HG03575 (cell line): ENCODE results near the gene SLC38A2.
A peak's percentile ranks its signal among the peaks of the same experiment; 100 is the strongest.

Source experiments
- ATAC-seq: cut with Tn5 transposase; IDR thresholded peaks from one replicate; pipeline ENCODE4 v1.9.1; 2021; ENCODE audit not compliant: unreplicated experiment, insufficient number of reproducible peaks, low FRiP score; ENCODE audit errors: extremely low read depth

Gene SLC38A2

GRCh38 chr12:46380022-46380796 is 7.6 kb upstream of the SLC38A2 start:
- ATAC-seq: no peak

DNA sequence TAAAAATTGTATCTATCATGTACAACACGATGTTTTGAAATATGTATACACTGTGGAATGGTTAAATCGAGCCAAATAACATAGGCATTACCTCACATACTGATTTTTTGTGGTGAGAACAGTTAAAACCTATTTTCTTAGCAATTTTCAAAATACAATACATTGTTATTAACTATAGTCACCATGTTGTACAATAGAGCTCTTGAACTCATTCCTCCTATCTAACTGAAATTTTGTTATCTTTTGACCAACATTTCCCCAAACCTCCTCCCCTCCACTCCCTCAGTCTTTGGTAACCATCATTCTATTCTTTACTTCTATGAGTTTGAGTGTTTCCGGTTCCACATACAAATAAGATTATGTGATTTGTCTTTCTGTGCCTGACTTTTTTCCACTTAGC is 6.8 kb upstream of the SLC38A2 start:
- no peak for ATAC-seq

DNA sequence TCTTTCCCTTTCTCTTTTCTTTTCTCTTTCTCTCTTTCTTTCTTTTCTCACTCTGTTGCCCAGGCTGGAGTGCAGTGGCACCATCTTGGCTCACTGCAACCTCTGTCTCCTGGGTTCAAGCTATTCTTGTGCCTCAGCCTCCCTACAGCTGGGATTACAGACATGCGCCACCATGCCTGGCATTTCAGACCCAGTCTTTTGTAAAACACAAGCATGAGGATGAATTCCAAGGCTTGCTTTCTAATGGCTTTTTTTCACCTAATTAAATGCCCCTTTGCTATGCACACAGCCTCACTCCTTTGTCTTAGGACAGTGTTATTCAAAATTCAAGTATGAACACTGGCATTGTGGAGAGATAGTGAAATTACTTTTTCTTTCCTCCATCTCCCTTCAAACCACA is 6.0 kb upstream of the SLC38A2 start:
- no peak for ATAC-seq

DNA sequence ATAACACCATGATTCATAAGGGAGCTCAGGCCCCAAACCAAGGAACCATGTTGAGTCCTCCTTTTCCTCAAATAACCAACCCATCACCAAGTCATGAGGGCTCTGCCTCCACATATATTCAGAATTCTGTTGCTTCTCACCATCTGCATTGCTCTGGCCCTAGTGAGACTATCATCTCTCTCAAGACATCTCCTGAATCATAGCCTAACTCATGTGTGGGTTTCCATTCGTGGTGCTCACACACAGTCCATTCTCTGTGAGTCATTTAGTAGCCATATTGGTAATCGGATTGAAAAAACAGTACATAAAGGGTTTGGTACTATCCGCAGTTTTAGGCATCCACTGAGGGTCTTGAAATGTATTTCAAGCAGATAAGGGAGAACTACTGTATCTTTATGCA is 5.1 kb upstream of the SLC38A2 start:
- ATAC-seq: no peak

DNA sequence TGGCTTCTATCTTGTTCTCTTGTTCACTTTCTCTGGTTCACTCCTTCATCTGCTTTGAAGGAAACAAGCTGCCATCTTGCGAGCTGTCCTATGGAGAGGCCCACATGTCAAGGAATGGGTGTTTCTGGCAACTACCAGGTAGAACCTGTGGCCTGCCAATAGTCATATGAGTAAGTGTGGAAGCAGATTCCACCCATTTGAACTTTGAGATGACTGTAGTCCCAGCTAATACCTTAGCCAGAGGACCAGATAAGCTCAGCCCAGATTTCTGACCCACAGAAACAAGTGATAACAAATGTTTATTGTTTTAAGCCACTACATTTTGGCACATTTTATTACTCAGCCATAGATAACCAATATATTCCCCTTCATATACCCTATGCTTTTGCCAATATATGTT is 4.0 kb upstream of the SLC38A2 start:
- ATAC-seq: no peak

DNA sequence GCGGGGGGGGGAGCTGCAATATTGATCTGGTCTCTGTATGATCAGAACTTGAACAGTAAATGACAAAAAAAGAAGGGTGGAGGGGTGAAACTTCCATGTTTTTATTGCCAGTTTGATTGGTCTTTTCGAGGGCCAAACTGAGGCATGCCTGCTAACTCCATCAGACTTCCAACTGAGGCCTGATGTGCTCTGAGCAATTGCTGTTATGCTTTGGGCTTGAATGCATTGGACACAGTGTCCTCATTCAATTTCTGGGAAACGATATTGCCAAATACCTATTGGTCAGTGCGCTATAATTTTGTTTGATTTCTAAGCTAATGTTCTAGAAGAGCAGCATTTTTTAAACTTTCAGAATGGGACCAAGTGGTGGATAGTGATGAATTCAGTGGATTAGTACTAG is 2.1 kb upstream of the SLC38A2 start:
- no peak for ATAC-seq

DNA sequence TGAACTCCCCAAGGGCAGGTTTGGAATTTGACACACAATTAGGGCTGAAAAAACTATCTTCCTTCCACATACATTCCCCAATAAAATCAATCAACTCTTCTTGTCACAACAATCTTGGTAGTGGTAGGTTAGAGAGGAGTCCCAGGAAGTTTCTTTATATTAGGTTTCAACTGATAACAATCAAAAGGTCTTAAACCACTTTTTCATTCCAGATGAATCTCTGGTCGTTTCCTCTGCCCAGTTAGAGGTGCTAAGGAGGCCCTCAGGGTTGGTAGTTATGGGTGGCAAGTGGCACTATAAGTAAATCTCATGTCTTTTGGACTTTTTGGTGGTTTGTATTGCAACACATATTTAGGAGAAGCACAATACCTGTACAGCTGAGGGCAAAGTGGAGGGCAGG is 1.7 kb upstream of the SLC38A2 start:
- ATAC-seq: no peak

- no peak for ATAC-seq
Measured at GRCh38 chr12:46373301-46374296, 1.0 kb upstream of the SLC38A2 start.

DNA sequence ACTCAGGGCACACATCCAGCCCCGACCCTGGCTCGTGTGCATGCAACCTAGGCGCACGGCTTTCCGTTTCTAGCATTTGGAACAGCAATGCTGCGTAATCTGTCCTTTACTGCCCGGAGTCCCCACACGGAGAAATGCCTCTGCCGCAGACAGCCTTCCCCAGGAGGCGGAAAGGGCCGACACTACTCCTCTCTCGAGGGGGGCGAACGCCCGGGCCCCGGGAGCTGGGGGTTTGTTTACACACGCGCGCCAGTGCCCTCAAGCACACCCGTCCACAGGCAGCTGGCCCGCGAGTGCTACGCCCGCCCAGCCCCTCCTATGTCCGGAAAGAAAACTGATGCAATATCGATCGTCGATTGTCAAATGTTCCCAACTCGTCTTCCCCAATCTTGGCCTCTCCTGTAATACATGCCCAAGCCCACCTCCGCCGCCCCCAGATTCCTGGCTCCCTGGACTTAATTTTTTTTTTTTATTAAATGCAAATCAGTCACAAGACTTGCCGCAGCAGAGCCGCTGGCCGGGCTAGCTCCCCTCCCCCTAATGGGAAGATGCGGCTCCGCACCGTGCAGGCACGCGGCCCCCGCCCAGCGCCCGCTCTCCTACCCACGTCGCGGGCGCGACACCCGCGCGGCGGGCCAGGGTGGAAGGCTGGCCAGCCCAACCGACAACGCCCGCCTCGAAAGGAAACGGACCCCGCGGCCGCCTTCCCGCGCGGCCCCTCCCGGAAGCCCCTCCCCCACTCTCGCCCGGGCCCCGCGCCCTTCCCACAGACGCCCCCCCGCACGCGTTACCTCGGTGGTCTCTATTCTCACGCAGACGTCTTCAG is 642 bp downstream of the SLC38A2 start:
- no peak for ATAC-seq

- ATAC-seq: peak; percentile 30
Measured at GRCh38 chr12:46370792-46371717, 1.5 kb downstream of the SLC38A2 start.

- ATAC-seq: no peak
Measured at GRCh38 chr12:46370380-46370734, 2.2 kb downstream of the SLC38A2 start.

DNA sequence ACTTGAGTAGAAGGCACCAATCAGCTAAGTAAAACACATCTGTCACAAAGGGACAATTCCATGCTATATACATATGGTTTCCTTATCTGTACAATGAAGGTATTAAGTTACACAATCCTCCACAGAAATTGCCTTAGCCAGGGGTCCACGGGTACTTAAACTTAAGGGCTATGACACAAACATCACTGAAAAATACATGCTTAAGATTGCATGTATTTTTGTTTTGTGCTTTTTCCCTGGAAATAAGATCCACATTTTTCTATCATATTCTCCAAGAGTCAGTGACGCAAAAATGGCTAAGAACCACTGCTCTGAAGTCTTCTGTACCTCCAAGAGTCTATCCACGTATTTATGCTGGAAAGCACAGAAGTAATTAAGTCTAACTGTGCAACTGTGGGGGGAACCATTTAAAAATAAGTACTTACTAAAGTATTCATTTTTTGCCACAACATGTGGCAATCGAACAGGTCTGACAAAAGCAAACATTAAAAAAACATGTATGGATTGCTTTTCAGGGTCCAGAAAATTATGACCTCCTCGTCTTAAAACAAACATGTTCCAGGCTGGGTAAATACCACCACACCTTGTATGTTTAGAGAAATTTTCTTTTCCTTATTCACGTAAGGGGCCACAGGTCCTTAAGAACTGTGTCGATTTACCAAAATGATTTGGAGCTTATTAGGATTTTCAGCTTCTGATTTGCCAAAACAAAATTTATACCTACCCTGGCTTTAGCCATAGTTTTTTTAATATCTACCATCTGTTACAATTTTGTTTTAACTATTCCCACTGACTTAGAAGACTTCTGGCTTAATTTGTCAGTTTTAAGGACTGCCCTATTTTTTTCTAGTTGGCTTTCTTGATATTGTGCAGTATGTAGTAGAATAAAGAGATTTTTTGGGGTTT is 2.8 kb downstream of the SLC38A2 start:
- ATAC-seq: no peak

- ATAC-seq: no peak
Measured at GRCh38 chr12:46369095-46369473, 3.5 kb downstream of the SLC38A2 start.

DNA sequence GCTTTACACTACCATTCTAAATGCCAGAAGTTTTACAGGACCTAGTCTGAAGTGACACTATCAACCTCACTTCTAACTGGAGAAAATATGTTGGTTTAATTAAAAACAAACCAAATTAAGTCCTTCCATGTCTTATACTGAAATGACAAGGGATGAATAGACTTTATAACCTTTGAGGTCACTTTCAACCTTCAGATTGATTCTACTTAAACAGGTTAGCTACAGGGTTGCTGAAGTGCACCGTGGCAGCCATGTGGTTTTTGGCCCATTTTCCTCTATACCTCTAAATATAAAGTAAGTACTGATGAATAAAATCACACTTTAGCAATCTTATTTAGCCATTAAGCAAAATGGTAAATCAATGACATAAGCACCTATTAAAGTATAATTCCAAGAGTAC is 3.9 kb downstream of the SLC38A2 start:
- no peak for ATAC-seq

- ATAC-seq: no peak
Measured at GRCh38 chr12:46368138-46368537, 4.4 kb downstream of the SLC38A2 start.

DNA sequence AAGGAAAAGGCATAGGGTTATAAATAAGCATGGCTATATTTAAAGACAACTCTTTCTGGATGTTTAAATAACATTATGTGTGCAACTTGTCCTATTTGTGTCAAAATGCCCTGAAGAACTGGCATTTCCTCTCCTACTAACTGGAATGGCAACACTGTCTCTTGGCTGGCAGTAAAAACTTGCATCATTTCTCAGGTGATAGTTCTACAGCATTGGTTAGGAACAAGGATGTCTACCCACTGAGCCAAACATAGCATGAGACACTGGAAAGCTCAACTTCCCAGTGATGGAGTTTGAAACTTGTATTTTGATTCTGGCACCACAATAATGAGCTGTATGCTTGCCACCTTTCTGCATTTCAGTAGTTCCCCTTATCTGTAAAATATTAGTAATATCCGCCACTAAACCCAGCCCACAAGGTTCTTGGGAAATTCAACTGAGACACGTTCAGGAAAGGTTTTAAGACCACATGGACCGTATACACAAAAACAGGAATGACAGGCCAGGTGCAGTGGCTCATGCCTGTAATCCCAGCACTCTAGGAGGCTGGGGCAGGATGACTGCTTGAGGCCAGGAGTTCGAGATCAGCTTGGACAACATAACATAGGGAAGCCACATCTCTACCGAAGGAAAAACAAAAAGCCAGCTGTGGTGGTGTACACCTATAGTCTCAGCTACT is 5.1 kb downstream of the SLC38A2 start:
- ATAC-seq: no peak

DNA sequence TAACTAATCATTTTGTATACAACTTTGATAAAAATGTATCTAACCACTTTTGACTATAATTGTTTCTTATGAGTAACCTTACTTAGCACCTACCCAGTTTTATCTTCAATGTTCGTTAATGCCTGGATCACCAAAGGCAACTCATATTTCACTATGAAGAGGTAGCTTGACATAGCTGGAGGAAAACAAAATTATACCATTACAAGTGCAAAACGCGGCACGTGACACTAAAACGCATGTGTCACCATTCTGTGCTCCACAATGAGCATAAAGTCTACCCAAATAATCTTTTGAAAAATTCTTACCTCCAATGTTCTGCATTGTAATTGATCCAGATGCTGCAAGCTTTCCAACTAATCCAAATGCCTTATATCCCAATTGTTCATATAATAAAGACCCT is 5.8 kb downstream of the SLC38A2 start:
- no peak for ATAC-seq
